Middle frontal gyrus (tissue), 1 donor: Measurements from ENCODE around the gene THSD4.

ENCODE experiments used
- DNase-seq: peaks from one replicate; pipeline ENCODE4 v3.0.0-alpha.2; 2015; ENCODE audit warnings: low spot score; ENCODE audit errors: extremely low spot score

Gene THSD4

DNA sequence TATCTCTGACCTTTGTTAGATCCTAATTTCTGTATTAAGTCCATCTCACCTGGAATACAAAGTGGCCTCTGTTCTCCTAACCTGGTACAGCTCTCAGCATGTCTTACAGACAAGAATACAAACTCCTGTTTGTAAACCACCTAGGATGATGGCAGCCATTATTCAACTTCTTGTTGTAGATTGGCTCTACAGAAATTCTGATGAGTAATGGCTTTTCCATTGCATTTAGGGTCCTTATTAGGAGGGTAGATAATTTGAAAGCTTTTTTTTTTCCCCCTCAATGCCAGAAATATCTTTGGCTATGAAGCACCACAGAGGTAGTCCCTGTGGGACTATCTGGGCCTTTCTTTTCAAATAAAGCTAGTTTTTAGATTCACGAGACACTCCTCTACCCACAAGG, 704.9 kb downstream of the THSD4 start:
- no peak for DNase-seq

DNA sequence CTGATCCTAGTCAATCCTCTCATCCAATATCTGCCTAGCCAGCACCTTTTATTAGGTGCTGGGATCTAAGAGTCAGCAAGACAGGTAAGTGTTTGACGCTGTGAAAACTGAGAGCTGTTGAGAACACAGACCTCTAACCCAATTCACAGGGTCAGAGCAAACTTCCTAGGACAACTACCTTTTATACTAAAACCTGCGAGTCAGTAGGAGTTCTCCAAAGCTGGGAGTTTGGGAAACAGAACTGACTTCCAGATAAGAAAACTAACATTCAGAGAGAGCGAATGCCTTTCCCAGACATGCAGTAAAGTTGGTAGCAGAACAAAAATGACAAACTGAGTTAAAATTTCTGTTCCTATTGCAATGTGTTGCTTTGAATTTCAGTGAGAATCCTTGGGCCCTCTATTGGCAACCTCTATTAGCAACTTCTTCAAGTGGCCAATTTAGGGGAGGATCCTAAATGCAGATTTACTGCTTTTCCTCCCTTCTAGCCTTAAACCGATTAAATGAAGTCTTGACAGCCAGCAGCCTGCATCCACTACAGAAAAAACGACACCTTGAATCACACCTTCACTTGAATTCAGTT, 706.4 kb downstream of the THSD4 start:
- no peak for DNase-seq

DNA sequence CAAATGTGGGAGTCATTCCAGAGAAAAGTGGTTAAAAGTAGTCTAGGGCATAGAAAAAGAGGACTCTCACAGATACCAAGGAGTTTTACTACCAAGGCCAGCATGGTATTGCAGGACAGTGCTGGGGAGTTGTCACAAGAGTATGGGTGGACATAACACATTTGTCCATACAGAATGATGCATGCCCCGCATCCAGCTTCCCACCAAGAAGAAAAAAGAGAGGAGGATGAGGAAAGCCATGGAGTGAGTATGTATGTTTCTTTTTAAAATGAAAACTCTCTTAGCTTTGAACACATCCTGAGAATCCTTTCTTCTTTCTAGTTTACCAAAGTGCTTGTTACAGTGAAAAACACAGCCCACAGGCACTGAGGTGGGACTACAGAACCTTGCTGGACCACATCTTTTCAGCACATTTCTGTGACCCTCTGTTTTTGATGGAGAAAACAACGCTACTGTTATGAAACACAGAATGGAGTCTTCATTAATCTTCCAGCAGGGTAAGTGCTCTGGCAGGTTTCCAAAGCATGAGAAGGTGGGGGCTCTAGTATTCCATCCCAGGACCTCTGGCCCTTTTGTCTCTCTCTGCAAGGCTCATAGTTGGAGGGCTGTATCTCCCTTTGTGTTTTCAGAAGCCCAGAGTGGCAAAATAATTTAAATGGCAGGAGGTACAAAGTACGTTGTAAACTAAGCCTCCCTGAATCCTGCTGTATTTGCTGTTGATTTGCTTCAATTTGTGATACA, 707.8 kb downstream of the THSD4 start:
- no peak for DNase-seq

DNA sequence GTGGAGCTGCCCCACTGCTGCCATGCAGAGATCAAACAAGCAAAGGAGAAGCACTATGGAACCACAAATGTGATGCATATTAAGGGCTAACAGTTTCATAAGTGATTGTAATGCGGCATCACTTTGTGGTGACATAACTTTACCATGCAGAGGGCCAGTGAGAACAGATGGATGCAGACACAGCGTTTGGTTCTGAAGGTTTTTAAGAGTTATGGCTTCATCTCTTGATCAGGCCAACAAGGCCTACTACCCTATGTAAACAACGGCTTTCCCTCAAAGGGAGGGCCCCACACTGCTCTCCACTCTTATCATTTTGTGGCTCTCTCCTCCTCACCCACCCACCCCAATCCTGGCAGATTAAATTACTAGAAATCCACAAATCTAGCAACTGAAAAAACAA, 708.5 kb downstream of the THSD4 start:
- DNase-seq: no peak

DNA sequence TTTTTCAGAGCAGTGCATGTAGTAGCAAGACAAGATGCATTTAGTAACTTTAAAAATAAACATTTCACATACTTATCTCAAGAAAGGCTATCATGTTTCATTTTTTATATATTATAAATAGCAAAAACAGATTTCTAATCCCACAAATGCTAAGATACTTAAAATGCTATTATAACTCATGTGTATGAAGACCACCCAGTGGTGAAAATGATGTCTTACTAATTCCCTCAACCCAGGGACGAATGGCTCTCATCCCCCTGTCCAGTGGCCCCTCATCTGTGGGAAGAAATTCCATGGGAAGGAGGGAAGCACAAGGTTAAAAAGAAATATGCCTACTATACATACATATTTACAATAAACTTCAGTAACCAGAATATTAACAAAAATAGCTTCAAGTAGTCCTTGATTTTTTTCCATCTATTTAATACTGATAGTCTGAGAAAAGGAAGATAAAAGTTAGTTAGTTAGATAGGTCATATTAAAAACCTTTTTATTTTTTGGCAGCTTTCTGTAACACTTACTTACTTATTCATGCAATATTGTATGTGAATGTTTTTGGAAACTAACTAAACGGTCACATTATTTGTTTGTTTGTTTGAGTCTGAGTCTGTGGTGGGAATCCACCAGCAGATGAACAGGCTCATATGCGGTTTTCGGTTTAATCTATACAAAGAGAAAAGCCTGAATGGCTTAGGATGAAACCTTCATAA, 709.9 kb downstream of the THSD4 start:
- no peak for DNase-seq

DNA sequence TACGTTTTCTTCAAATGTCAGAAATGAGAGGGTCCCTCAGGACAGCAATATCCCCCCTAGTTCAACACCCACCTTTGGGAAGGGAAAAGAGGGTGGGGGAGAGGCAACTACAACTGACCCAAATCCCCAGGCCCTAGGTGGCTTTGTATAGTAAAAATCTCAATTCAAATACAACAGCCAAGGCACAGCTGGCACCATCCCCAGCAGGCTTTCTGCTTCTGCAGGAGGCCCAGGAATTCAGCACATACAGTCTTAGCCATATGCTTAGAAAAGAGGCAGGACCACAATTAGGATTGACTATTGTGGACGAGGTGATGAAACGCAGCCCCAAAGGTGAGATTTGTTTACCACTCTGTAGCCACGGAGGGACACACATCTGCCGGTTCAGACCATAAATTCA, 710.9 kb downstream of the THSD4 start:
- no peak for DNase-seq

DNA sequence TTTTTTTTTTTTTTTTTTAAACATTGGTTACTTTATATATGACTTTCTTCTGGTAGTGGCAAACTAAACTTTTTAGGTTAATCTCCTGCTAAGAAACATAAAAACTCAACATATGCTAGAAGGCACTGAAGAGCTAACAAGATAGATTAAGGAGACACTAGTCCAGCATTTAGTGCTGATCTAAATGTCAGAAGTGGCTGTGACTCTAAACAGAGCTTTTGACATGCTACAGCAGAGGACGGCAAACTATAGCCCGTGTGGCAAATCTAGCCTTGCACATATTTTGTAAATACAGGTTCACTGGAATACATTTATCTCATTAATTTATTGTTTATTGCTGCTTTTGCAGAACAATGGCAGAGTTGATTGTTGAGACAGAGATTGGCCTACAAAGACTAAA, 715.7 kb downstream of the THSD4 start:
- no peak for DNase-seq
